ENCODE measurements around the gene CDKL2. TPM values are rescaled to one million over a fixed set of nuclear protein-coding genes. Genes with fewer than 3 reads are reported as not detected.

CDKL2 gene
- total RNA-seq, 1 experiment from 2014 or later: 1.5 TPM

GRCh38 chr4:75673027-75673958 lies 43.0 kb upstream of the CDKL2 start, which contains the start of gene G3BP2:
Gene G3BP2 (minus strand): TSS chr4:75673411. CDS start chr4:75662025, 11,386 bp downstream.
- no peak within 1 kb of the TSS for H2BK12ac ChIP-seq (ENCODE audit: insufficient read length, low read depth, low read length)
- H3K27me3 ChIP-seq (ENCODE audit: insufficient read depth, low read length): no peaks in the 10 kb centered on the region
- H3K23me2 ChIP-seq (ENCODE audit: insufficient read length, low read depth, low read length, poor library complexity, severe bottlenecking): peaks cover 4% of the 10 kb centered on the region
- H3K9me3 ChIP-seq (ENCODE audit: control insufficient read depth, low read depth, low read length): no peaks in the 10 kb centered on the region
- no peaks in the 10 kb centered on the region for H4K20me1 ChIP-seq (ENCODE audit: control insufficient read depth, insufficient read depth, insufficient read length)
- H3K27me3 Mint-ChIP-seq (ENCODE audit: low read depth): peaks cover 3% of the 10 kb centered on the region; the same call in 1 of the 2 replicates
- no peak within 1 kb of the TSS for H4K8ac ChIP-seq (replicated peaks; ENCODE audit: insufficient read length, low read depth, low read length)
- H2AK5ac ChIP-seq (ENCODE audit: insufficient read length, low read length): no peak within 1 kb of the TSS
- H3K4me1 ChIP-seq (ENCODE audit: insufficient read depth, low read length): peaks cover 3% of the 10 kb centered on the region
- H3K4me1 Mint-ChIP-seq: peaks cover 46 to 55% of the 10 kb centered on the region in 2 experiments
- peak within 1 kb of the TSS; percentile 95 for H3K27ac ChIP-seq (ENCODE audit: insufficient read length, low read depth, low read length)
- DNase-seq: peak; percentile 99
- no peak for TF ChIP-seq CTCF (conservative IDR thresholded peaks at IDR 0.05)
- no peaks in the 10 kb centered on the region for H3K79me1 ChIP-seq (ENCODE audit: insufficient read depth, low read depth, low read length, poor library complexity, severe bottlenecking)
- no CpG with 5 or more reads among the region's 83 CpGs for WGBS (ENCODE audit: extremely low coverage, insufficient read length, low lambda C conversion rate)
- peak within 1 kb of the TSS; percentile 16 for H2BK120ac ChIP-seq (ENCODE audit: low read depth, low read length, poor library complexity, severe bottlenecking)
- H3K23ac ChIP-seq (ENCODE audit: insufficient read length, low read depth, low read length): no peak within 1 kb of the TSS
- H2BK5ac ChIP-seq (ENCODE audit: insufficient read length, low read length): peak within 1 kb of the TSS; percentile 55
- no peak within 1 kb of the TSS for H2BK15ac ChIP-seq (ENCODE audit: low read depth, low read length)
- H2AFZ ChIP-seq (ENCODE audit: low read length): no peak within 1 kb of the TSS
- H3K4ac ChIP-seq (ENCODE audit: low read depth, low read length): peak within 1 kb of the TSS; percentile 55; the same call in 1 of the 2 replicates
- H4K5ac ChIP-seq (ENCODE audit: insufficient read length, low read depth, low read length): peak within 1 kb of the TSS; percentile 72
- H2BK20ac ChIP-seq (ENCODE audit: low read depth, low read length, poor library complexity, severe bottlenecking): no peak within 1 kb of the TSS
- no peak within 1 kb of the TSS for H3T11ph ChIP-seq (ENCODE audit: low read length)
- peak within 1 kb of the TSS; percentile 97 to 98 for H3K4me3 Mint-ChIP-seq
- H3K4me2 ChIP-seq (ENCODE audit: insufficient read depth, insufficient read length, low read length): peak within 1 kb of the TSS; percentile 98
- H3K9ac ChIP-seq (ENCODE audit: extremely low read depth, insufficient read length, low read length): peak within 1 kb of the TSS; percentile 88
- H3K36me3 Mint-ChIP-seq (ENCODE audit: insufficient read depth in 1 of 3, low read depth in 3 of 3): peaks cover 0 to 14% (median 14%) of the 10 kb centered on the region in 3 experiments; a peak in 4 of 7 replicates
- H3K79me2 ChIP-seq (ENCODE audit: insufficient read depth, low read length): peaks cover 48% of the 10 kb centered on the region
- H3K56ac ChIP-seq (ENCODE audit: insufficient read length, low read depth, low read length): peak within 1 kb of the TSS; percentile 13
- H3K9me3 Mint-ChIP-seq: no peaks in the 10 kb centered on the region
- H4K91ac ChIP-seq (ENCODE audit: insufficient read length, low read depth, low read length): peak within 1 kb of the TSS; percentile 14
- peak within 1 kb of the TSS; percentile 97 to 99 (median 99) for H3K27ac Mint-ChIP-seq
- peak within 1 kb of the TSS; percentile 88 for H3K18ac ChIP-seq (ENCODE audit: insufficient read length, low read depth, low read length)
- peak within 1 kb of the TSS; percentile 93 for H3K14ac ChIP-seq (ENCODE audit: insufficient read depth, low read length)

All from H9 (cell line).